HepG2 (cell line): ENCODE measurements around the gene BEAN1. TPM values are rescaled to one million over a fixed set of nuclear protein-coding genes. Genes with fewer than 3 reads are reported as not detected.
A peak's percentile ranks its signal among the peaks of the same experiment; 100 is the strongest.

Experiments
- CBFB ChIP-seq: sonication (generic); formaldehyde crosslinking; IDR thresholded peaks from 2 replicates; pipeline ENCODE4 v1.4.0; 2020; ENCODE audit warnings: missing genetic modification reagents
- CC2D1A ChIP-seq: sonication (generic); formaldehyde crosslinking; IDR thresholded peaks from 2 replicates; pipeline ENCODE4 v1.8.1; 2023; ENCODE audit warnings: mild to moderate bottlenecking, missing genetic modification reagents
- HNF4G ChIP-seq, 2 experiments: sonication (generic) in 1 of 2; formaldehyde crosslinking in 1 of 2; IDR thresholded peaks; 2 replicates each; pipeline versions ENCODE4 v1.4.0 to v1.6.1; 2011 to 2020; ENCODE audit warnings: borderline replicate concordance in 2 of 2, low read depth in 2 of 2, mild to moderate bottlenecking in 2 of 2, low read length in 1 of 2, missing genetic modification reagents in 1 of 2, moderate library complexity in 1 of 2
- KLF11 ChIP-seq: IDR thresholded peaks from 2 replicates; pipeline ENCODE4 v1.6.1; 2016; ENCODE audit warnings: missing compliant biosample characterization
- KLF13 ChIP-seq: sonication (generic); formaldehyde crosslinking; IDR thresholded peaks from 2 replicates; pipeline ENCODE4 v1.4.0; 2020; ENCODE audit warnings: mild to moderate bottlenecking, missing genetic modification reagents
- MBD4 ChIP-seq: IDR thresholded peaks from 2 replicates; pipeline ENCODE4 v1.6.1; 2012; ENCODE audit warnings: low read length, inconsistent platforms, borderline replicate concordance
- MEIS2 ChIP-seq: sonication (generic); formaldehyde crosslinking; IDR thresholded peaks from 2 replicates; pipeline ENCODE4 v1.9.0; 2021; ENCODE audit warnings: mild to moderate bottlenecking, missing genetic modification reagents
- NFRKB ChIP-seq: fragments of 450-650 bp; IDR thresholded peaks from 2 replicates; pipeline ENCODE4 v1.6.1; 2017
- SAP130 ChIP-seq: IDR thresholded peaks from 2 replicates; pipeline ENCODE4 v1.6.1; 2016; ENCODE audit warnings: low read depth
- SMAD9 ChIP-seq: sonication (generic); formaldehyde crosslinking; IDR thresholded peaks from 2 replicates; pipeline ENCODE4 v1.5.1; 2020; ENCODE audit warnings: mild to moderate bottlenecking, missing genetic modification reagents
- SNAPC2 ChIP-seq: sonication (generic); formaldehyde crosslinking; IDR thresholded peaks from 2 replicates; pipeline ENCODE4 v1.8.1; 2022; ENCODE audit warnings: mild to moderate bottlenecking, missing genetic modification reagents
- SSRP1 ChIP-seq: IDR thresholded peaks from 2 replicates; pipeline ENCODE4 v1.6.1; 2016; ENCODE audit warnings: control low read depth
- ZNF101 ChIP-seq: sonication (generic); formaldehyde crosslinking; IDR thresholded peaks from 2 replicates; pipeline ENCODE4 v1.4.0; 2020; ENCODE audit warnings: mild to moderate bottlenecking, low read depth, missing genetic modification reagents, borderline replicate concordance
- ZNF12 ChIP-seq: sonication (generic); formaldehyde crosslinking; IDR thresholded peaks from 2 replicates; pipeline ENCODE4 v1.5.0; 2020; ENCODE audit warnings: missing genetic modification reagents
- ZNF251 ChIP-seq: sonication (generic); formaldehyde crosslinking; IDR thresholded peaks from 2 replicates; pipeline ENCODE4 v1.9.0; 2021; ENCODE audit warnings: mild to moderate bottlenecking, missing genetic modification reagents
- ZNF780A ChIP-seq: sonication (generic); formaldehyde crosslinking; IDR thresholded peaks from 2 replicates; pipeline ENCODE4 v1.8.0; 2022; ENCODE audit warnings: mild to moderate bottlenecking, missing genetic modification reagents, moderate library complexity
- polyA plus RNA-seq, 8 experiments: library from polyadenylated mRNA; depleted of rRNA in 3 of 8; stranded (reverse) in 7 of 8; unstranded in 1 of 8; fragments of >200 nt; fragmentation: Illumina TruSeq in 4 of 8; extraction: Trizol in 4 of 8; gene quantifications; 2 replicates each; pipeline versions ENCODE4 v1.2.1 to v1.2.3, GENCODE V29; 2011 to 2016; ENCODE audit warnings: low read depth in 4 of 8, missing spikeins in 1 of 8, mixed read lengths in 1 of 8; ENCODE audit not compliant: insufficient read depth in 1 of 8
- total RNA-seq, 5 experiments: library from RNA; depleted of rRNA; stranded (reverse); fragments of >200 nt; fragmentation: Illumina TruSeq; extraction: Trizol; gene quantifications; 2 replicates each; pipeline ENCODE4 v1.2.3, GENCODE V29; 2016; ENCODE audit warnings: low read depth in 1 of 5
- TF ChIP-seq, protein P1 (sequence below): sonication (generic); formaldehyde crosslinking; IDR thresholded peaks from 2 replicates; pipeline ENCODE4 v1.5.0; 2020; ENCODE audit warnings: mild to moderate bottlenecking, missing genetic modification reagents
- TF ChIP-seq, protein P2 (sequence below): sonication (generic); formaldehyde crosslinking; IDR thresholded peaks from 2 replicates; pipeline ENCODE4 v1.4.0; 2020; ENCODE audit warnings: missing genetic modification reagents
- TF ChIP-seq, protein P3 (sequence below): IDR thresholded peaks from 2 replicates; pipeline ENCODE4 v1.6.1; 2016; ENCODE audit warnings: mild to moderate bottlenecking
- TF ChIP-seq, protein P4 (sequence below): sonication (generic); formaldehyde crosslinking; IDR thresholded peaks from 2 replicates; pipeline ENCODE4 v1.4.0; 2020; ENCODE audit warnings: mild to moderate bottlenecking, missing genetic modification reagents
- TF ChIP-seq, protein P5 (sequence below): IDR thresholded peaks from 2 replicates; pipeline ENCODE4 v1.6.1; 2018; ENCODE audit warnings: missing genetic modification reagents, mild to moderate bottlenecking, missing compliant biosample characterization

The BEAN1 gene
- total and polyA plus RNA-seq, 2 of the 13 experiments (the other 11 are each of a cell fraction or from before 2014, with no cell fraction given): 0.53 to 1.4 TPM

DNA sequence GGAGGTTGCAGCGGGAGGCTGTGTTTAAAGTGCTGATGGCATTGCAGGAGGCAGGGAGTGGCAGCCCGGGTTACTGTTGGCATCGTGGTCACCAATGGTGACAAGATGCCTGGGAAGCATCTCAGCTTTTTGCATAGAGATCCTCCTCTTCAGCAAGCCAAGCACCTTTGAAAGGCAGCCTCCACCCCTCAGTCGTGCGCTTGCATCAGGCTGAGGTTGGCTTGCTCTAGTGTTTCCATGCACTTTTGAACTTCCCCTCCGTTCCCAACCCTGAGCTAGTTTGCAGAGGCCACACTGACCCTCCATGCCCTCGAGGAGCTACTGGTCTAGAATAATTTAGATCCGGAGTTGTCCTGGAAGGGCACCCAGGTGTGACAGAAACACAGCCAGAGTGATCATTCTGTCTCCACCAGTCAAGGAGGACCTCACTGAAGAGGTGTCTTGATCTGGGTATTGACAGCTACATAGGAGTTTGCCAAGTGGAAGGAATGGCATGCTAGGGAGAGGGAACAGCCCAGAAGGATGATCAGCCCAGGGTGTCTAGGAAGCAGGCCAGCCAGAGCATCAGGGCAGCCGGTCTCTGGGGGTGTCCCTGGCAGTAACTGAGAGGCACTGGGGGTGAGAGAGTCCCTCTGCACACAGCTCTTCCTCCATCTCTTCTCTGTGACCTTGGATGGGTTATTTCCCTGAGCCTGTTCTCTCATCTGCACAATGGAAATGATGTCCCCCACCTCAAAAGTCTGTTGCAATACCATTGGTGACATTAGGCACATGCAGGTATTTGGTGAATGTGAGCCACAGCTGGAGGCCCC is 7.7 kb downstream of the BEAN1 start (continued):
- TF ChIP-seq CC2D1A (CRISPR knock-in tag) (no peak), HNF4G (IDR thresholded peaks at IDR 0.05; ENCODE audit: borderline replicate concordance, low read depth, low read length) (no peak), HNF4G (CRISPR knock-in tag; IDR thresholded peaks at IDR 0.05; ENCODE audit: borderline replicate concordance, low read depth) (peak; percentile 71), SSRP1 (CRISPR knock-in tag) (no peak; the same call in 1 of the 2 replicates), ZNF12 (CRISPR knock-in tag) (peak; percentile 52; the same call in 1 of the 2 replicates), CBFB (CRISPR knock-in tag) (peak; percentile 29; the same call in 1 of the 2 replicates), MEIS2 (CRISPR knock-in tag) (peak; percentile 30; the same call in 1 of the 2 replicates), KLF13 (CRISPR knock-in tag) (0 out of 2 replicates have a peak, but pooled peaks have one; percentile 31), NFRKB (no peak), ZNF251 (CRISPR knock-in tag) (no peak; the same call in 1 of the 2 replicates), ZNF780A (CRISPR knock-in tag) (0 out of 2 replicates have a peak, but pooled peaks have one; percentile 71), MBD4 (no peak), SAP130 (CRISPR knock-in tag) (peak; percentile 48), SMAD9 (CRISPR knock-in tag) (no peak), SNAPC2 (CRISPR knock-in tag) (no peak), ZNF101 (no peak), KLF11 (CRISPR knock-in tag) (no peak; the same call in 1 of the 2 replicates)
- TF ChIP-seq, protein P1, sequence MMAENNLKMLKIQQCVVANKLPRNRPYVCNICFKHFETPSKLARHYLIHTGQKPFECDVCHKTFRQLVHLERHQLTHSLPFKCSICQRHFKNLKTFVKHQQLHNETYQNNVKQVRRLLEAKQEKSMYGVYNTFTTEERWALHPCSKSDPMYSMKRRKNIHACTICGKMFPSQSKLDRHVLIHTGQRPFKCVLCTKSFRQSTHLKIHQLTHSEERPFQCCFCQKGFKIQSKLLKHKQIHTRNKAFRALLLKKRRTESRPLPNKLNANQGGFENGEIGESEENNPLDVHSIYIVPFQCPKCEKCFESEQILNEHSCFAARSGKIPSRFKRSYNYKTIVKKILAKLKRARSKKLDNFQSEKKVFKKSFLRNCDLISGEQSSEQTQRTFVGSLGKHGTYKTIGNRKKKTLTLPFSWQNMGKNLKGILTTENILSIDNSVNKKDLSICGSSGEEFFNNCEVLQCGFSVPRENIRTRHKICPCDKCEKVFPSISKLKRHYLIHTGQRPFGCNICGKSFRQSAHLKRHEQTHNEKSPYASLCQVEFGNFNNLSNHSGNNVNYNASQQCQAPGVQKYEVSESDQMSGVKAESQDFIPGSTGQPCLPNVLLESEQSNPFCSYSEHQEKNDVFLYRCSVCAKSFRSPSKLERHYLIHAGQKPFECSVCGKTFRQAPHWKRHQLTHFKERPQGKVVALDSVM: no peak; the same call in 1 of the 2 replicates
- TF ChIP-seq, protein P2, sequence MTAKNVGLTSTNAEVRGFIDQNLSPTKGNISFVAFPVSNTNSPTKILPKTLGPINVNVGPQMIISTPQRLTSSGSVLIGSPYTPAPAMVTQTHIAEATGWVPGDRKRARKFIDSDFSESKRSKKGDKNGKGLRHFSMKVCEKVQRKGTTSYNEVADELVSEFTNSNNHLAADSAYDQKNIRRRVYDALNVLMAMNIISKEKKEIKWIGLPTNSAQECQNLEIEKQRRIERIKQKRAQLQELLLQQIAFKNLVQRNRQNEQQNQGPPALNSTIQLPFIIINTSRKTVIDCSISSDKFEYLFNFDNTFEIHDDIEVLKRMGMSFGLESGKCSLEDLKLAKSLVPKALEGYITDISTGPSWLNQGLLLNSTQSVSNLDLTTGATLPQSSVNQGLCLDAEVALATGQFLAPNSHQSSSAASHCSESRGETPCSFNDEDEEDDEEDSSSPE (CRISPR knock-in tag): peak; percentile 46; the same call in 1 of the 2 replicates
- TF ChIP-seq, protein P3, sequence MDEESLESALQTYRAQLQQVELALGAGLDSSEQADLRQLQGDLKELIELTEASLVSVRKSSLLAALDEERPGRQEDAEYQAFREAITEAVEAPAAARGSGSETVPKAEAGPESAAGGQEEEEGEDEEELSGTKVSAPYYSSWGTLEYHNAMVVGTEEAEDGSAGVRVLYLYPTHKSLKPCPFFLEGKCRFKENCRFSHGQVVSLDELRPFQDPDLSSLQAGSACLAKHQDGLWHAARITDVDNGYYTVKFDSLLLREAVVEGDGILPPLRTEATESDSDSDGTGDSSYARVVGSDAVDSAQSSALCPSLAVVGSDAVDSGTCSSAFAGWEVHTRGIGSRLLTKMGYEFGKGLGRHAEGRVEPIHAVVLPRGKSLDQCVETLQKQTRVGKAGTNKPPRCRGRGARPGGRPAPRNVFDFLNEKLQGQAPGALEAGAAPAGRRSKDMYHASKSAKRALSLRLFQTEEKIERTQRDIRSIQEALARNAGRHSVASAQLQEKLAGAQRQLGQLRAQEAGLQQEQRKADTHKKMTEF (CRISPR knock-in tag): peak; percentile 66
- TF ChIP-seq, protein P4, sequence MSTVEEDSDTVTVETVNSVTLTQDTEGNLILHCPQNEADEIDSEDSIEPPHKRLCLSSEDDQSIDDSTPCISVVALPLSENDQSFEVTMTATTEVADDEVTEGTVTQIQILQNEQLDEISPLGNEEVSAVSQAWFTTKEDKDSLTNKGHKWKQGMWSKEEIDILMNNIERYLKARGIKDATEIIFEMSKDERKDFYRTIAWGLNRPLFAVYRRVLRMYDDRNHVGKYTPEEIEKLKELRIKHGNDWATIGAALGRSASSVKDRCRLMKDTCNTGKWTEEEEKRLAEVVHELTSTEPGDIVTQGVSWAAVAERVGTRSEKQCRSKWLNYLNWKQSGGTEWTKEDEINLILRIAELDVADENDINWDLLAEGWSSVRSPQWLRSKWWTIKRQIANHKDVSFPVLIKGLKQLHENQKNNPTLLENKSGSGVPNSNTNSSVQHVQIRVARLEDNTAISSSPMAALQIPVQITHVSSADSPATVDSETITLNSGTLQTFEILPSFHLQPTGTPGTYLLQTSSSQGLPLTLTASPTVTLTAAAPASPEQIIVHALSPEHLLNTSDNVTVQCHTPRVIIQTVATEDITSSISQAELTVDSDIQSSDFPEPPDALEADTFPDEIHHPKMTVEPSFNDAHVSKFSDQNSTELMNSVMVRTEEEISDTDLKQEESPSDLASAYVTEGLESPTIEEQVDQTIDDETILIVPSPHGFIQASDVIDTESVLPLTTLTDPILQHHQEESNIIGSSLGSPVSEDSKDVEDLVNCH: no peak
- TF ChIP-seq, protein P5, sequence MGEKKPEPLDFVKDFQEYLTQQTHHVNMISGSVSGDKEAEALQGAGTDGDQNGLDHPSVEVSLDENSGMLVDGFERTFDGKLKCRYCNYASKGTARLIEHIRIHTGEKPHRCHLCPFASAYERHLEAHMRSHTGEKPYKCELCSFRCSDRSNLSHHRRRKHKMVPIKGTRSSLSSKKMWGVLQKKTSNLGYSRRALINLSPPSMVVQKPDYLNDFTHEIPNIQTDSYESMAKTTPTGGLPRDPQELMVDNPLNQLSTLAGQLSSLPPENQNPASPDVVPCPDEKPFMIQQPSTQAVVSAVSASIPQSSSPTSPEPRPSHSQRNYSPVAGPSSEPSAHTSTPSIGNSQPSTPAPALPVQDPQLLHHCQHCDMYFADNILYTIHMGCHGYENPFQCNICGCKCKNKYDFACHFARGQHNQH (CRISPR knock-in tag): no peak
